ENCODE data around the gene ARHGAP9.

DNA sequence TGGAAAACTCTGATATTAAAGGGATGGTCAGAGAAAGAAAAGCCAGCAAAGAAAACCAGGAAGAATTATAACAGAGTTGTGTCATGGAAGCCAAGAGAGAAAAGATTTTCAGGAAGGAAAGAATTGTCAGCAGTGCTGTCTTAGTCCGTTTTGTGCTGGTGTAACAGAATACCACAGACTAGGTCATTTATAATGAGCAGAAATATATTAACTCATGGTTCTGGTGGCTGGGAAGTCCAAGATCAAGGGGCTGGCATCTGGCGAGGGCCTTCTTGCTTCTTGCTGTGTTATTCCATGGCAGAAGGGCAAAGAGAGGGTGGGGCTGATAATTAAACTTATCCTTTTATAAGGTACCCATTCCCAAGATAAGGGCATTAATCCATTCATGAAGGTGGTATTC, 31.0 kb downstream of the ARHGAP9 start:
- TF ChIP-seq, protein P1, sequence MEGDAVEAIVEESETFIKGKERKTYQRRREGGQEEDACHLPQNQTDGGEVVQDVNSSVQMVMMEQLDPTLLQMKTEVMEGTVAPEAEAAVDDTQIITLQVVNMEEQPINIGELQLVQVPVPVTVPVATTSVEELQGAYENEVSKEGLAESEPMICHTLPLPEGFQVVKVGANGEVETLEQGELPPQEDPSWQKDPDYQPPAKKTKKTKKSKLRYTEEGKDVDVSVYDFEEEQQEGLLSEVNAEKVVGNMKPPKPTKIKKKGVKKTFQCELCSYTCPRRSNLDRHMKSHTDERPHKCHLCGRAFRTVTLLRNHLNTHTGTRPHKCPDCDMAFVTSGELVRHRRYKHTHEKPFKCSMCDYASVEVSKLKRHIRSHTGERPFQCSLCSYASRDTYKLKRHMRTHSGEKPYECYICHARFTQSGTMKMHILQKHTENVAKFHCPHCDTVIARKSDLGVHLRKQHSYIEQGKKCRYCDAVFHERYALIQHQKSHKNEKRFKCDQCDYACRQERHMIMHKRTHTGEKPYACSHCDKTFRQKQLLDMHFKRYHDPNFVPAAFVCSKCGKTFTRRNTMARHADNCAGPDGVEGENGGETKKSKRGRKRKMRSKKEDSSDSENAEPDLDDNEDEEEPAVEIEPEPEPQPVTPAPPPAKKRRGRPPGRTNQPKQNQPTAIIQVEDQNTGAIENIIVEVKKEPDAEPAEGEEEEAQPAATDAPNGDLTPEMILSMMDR (IDR thresholded peaks at IDR 0.05): no peak
- no peak for TF ChIP-seq POLR2AphosphoS5 (IDR thresholded peaks at IDR 0.05)
- TF ChIP-seq POLR2A (IDR thresholded peaks at IDR 0.05): no peak
- TF ChIP-seq EP300 (IDR thresholded peaks at IDR 0.05; ENCODE audit: low read depth): no peak
